K562 (cell line): Measurements from ENCODE around the gene HOXB7. TPM values are rescaled to one million over a fixed set of nuclear protein-coding genes. Genes with fewer than 3 reads are reported as not detected.
A peak's percentile ranks its signal among the peaks of the same experiment; 100 is the strongest.

Experiments used
- ATAC-seq: fragments of 200-7000 bp; cut with Tn5 transposase; 3 replicates; pipeline ENCODE4 v1.9.1; 2020; ENCODE audit warnings: moderate library complexity
- BruUV-seq: library from RNA; stranded (reverse); fragments of 400-500 nt; replicated peaks from 2 replicates; lab custom pipeline; 2021; lab: Mats Ljungman, UMichigan
- CTCF ChIA-PET: fragments of 300-600 bp; formaldehyde crosslinking; extraction: SDS; loops from one replicate; lab custom pipeline; 2021; ENCODE audit warnings: low intra/inter-chr PET ratio; lab: Yijun Ruan, JAX
- POLR2A ChIA-PET: fragments of 300-600, 350-650 bp; sonication (Branson Sonifier 250); formaldehyde crosslinking; extraction: SDS; loops from one replicate; lab custom pipeline; 2021; ENCODE audit warnings: antibody characterized with exemption, inconsistent platforms; lab: Yijun Ruan, JAX
- DNase-seq, 4 experiments: peaks; one replicate each; pipeline versions ENCODE4 v3.0.0 to v3.0.0-alpha.2; 2011 to 2018; ENCODE audit warnings: low spot score in 3 of 4, mixed read lengths in 3 of 4; ENCODE audit errors: extremely low read depth in 1 of 4
- FAIRE-seq: peaks from 2 replicates; lab custom pipeline; 2011; peaks lifted over from hg19 to GRCh38; lab: Jason Lieb, UNC
- H2AFZ ChIP-seq: 2 replicates; pipeline ENCODE4 v1.6.0; 2011; ENCODE audit warnings: low read depth, low read length, control low read depth, inconsistent platforms
- H3K27ac ChIP-seq: fragments of 200-600 bp; 3 replicates; pipeline ENCODE4 v1.8.0; 2011; ENCODE audit warnings: low read depth, mild to moderate bottlenecking, control low read depth, inconsistent platforms, low read length, moderate library complexity, mixed read lengths; ENCODE audit errors: extremely low read depth
- H3K27me3 ChIP-seq, 2 experiments: fragments of 300-600 bp in 1 of 2; 2 replicates in 1 of 2; 3 replicates in 1 of 2; pipeline versions ENCODE4 v1.6.0 to v1.8.0; 2011; ENCODE audit warnings: inconsistent platforms in 2 of 2, low read length in 2 of 2, mild to moderate bottlenecking in 1 of 2, mixed read lengths in 1 of 2, moderate library complexity in 1 of 2; ENCODE audit not compliant: control insufficient read depth in 2 of 2, insufficient read depth in 2 of 2
- H3K36me3 ChIP-seq: fragments of 300-600 bp; 3 replicates; pipeline ENCODE4 v1.8.0; 2011; ENCODE audit warnings: mild to moderate bottlenecking, low read length, inconsistent platforms; ENCODE audit not compliant: control insufficient read depth, insufficient read depth
- H3K4me1 ChIP-seq, 2 experiments: fragments of 200-600 bp in 1 of 2; replicated peaks in 1 of 2; 2 replicates in 1 of 2; 3 replicates in 1 of 2; pipeline versions ENCODE4 v1.5.1 to v1.8.0; 2011; ENCODE audit warnings: inconsistent platforms in 2 of 2, low read length in 2 of 2, mild to moderate bottlenecking in 1 of 2, mixed read lengths in 1 of 2, moderate library complexity in 1 of 2; ENCODE audit not compliant: control insufficient read depth in 2 of 2, insufficient read depth in 2 of 2
- H3K4me2 ChIP-seq: 2 replicates; pipeline ENCODE4 v1.6.1; 2011; ENCODE audit warnings: low read length, control low read depth, inconsistent platforms, mixed read lengths; ENCODE audit not compliant: insufficient read depth
- H3K4me3 ChIP-seq: fragments of 200-600 bp; sonication (generic), shearing (Covaris generic); 2 replicates; pipeline ENCODE4 v1.5.1; 2016; ENCODE audit warnings: control low read depth, inconsistent platforms
- H3K79me2 ChIP-seq: fragments of 200-600 bp; 3 replicates; pipeline ENCODE4 v1.8.0; 2011; ENCODE audit warnings: low read length, inconsistent platforms; ENCODE audit not compliant: control insufficient read depth, insufficient read depth
- H3K9ac ChIP-seq, 2 experiments: 2 replicates each; pipeline versions ENCODE4 v1.6.0 to v1.6.1; 2011; ENCODE audit warnings: low read depth in 2 of 2, low read length in 2 of 2, control low read depth in 1 of 2, inconsistent platforms in 1 of 2, mild to moderate bottlenecking in 1 of 2, mixed read lengths in 1 of 2; ENCODE audit not compliant: insufficient read depth in 1 of 2
- H3K9me1 ChIP-seq: one replicate; pipeline ENCODE4 v1.6.0; 2011; ENCODE audit warnings: inconsistent platforms, mild to moderate bottlenecking, low read length, moderate library complexity; ENCODE audit not compliant: control insufficient read depth, insufficient read depth
- H3K9me3 ChIP-seq: replicated peaks from 2 replicates; pipeline ENCODE4 v1.5.1; 2011; ENCODE audit warnings: low read depth, low read length, inconsistent platforms; ENCODE audit not compliant: control insufficient read depth, insufficient read depth
- H4K20me1 ChIP-seq: replicated peaks from 2 replicates; pipeline ENCODE4 v1.6.1; 2011; ENCODE audit warnings: low read length, inconsistent platforms, mixed read lengths; ENCODE audit not compliant: control insufficient read depth, insufficient read depth
- NFIX ChIP-seq: fragments of 250-450 bp; sonication (Bioruptor Pico); IDR thresholded peaks from 2 replicates; pipeline ENCODE4 v1.4.0; 2020; ENCODE audit warnings: low read depth, mild to moderate bottlenecking, moderate library complexity
- XRCC3 ChIP-seq: fragments of 450-650 bp; IDR thresholded peaks from 2 replicates; pipeline ENCODE4 v1.6.1; 2017; ENCODE audit warnings: mild to moderate bottlenecking, moderate library complexity
- ZNF431 ChIP-seq: sonication (generic); formaldehyde crosslinking; IDR thresholded peaks from 2 replicates; pipeline ENCODE4 v1.8.0; 2022; ENCODE audit warnings: mild to moderate bottlenecking, missing genetic modification reagents
- WGBS: fragments of 100-300 bp; shearing (Covaris generic); methylation state at CpG from one replicate; pipeline ENCODE4 v1.1.6; 2016; ENCODE audit warnings: low coverage, mixed read lengths; ENCODE audit not compliant: insufficient coverage; ENCODE audit errors: missing lambda C conversion rate; 5-methylcytosine and 5-hydroxymethylcytosine counted together
- in situ Hi-C: fragments of 300-500 bp; cut with MboI; formaldehyde crosslinking; loops from 4 replicates; pipeline ENCODE4 v1.15.0; 2018; ENCODE audit warnings: inconsistent platforms, mixed read lengths
- intact Hi-C: fragments of 100-400 bp; cut with micrococcal nuclease; formaldehyde crosslinking; loops from 2 replicates; pipeline ENCODE4 v1.14.2; 2022
- polyA plus RNA-seq, 8 experiments: library from polyadenylated mRNA; depleted of rRNA in 4 of 8; stranded (reverse) in 5 of 8; unstranded in 3 of 8; fragments of >200 nt; fragmentation: Nextera tagmentation in 2 of 8; fragmentation: Illumina TruSeq in 1 of 8; extraction: Ambion mirVana in 2 of 8; extraction: Trizol in 1 of 8; gene quantifications; 2 replicates each; pipeline versions ENCODE4 v1.2.1 to v1.2.3, GENCODE V29; 2011 to 2014; ENCODE audit warnings: inconsistent platforms in 1 of 8, missing spikeins in 1 of 8
- total RNA-seq, 7 experiments: library from RNA; depleted of rRNA in 6 of 7; stranded (reverse); fragments of >200 nt in 6 of 7; fragmentation: Illumina TruSeq in 2 of 7; extraction: Trizol in 2 of 7; gene quantifications; 2 replicates each; pipeline versions ENCODE4 v1.2.1 to v1.2.3, GENCODE V29; 2011 to 2021; ENCODE audit warnings: low replicate concordance in 1 of 7
- TF ChIP-seq, protein P1 (sequence below): fragments of 250-450 bp; sonication (Bioruptor Pico); IDR thresholded peaks from 2 replicates; pipeline ENCODE4 v1.8.0; 2022; ENCODE audit warnings: inconsistent platforms, mild to moderate bottlenecking, moderate library complexity, borderline replicate concordance
- TF ChIP-seq, protein P2 (sequence below), 2 experiments: fragments of 450-650 bp; IDR thresholded peaks; 2 replicates each; pipeline ENCODE4 v1.6.1; 2016
- TF ChIP-seq, protein P3 (sequence below), 3 experiments: fragments of 200-800 bp in 1 of 3; fragments of 250-450 bp in 1 of 3; fragments of 450-650 bp in 1 of 3; sonication (Bioruptor Pico) in 1 of 3; sonication (Bioruptor generic) in 1 of 3; formaldehyde crosslinking in 1 of 3; IDR thresholded peaks; 2 replicates each; pipeline versions ENCODE4 v1.6.1 to v1.8.0; 2016 to 2022; ENCODE audit warnings: mild to moderate bottlenecking in 2 of 3, missing genetic modification characterization in 2 of 3, missing compliant biosample characterization in 1 of 3, moderate library complexity in 1 of 3

HOXB7 gene
- total and polyA plus RNA-seq, 9 of the 15 experiments (the other 6 are each of a cell fraction or from before 2014, with no cell fraction given) = 5.5 to 16.7 (median 8.3) TPM

DNA sequence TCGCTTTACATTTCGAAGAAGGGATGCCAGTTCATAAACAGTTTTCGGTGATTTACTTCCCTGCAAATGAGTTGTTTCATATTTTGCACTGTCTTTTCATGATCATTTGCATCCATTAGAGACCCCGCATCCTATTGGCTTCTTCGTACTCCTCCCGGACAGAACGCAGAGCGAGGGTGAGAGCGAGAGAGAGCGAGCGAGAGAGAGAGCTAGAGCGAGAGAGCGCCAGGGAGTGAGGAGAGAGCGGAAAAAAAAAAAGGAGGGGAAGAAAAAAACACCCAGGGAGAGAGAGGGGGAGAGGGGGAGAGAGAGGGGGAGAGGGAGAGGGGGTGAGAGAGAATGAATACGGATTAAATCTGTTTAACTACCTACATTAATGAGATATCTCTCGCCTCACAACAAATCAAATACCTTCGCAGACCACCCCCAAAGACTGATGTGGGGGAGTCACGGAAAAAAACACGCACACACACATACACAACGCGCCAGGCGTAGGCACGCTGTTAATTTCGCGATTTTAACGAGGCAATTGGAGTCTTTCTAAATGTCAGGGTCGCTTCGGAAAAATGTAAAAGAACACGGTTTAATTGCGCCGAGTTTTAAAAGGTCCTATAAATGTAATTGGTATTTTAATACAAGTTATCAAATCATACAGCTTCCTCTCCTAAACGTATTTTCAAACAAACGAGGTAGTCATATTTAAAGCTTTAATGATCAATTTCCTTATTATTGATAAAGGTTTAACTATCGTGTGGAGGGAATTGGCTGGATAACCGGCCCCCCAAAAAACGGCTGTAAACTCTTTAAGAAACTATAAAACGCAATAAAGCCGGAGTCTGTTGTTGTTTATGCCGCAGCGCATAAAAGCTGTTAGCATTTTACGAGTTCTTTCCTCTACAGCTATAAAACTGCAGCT, 4.5 kb upstream of the HOXB7 start, which contains the start of gene HOXB8:
HOXB8 (minus strand) TSS at position 246 of the 916 bp plus-strand sequence. CDS start 588 bp downstream, outside the sequence.
- in situ Hi-C loops (no loop called here), intact Hi-C loops (no loop called here)
- 91% methylated on average over 33 of the region's 41 CpGs for WGBS
- Histone ChIP-seq H3K9me3 (no peaks in the 10 kb centered on the region), H3K9me1 (no peaks in the 10 kb centered on the region), H3K4me3 (no peak within 1 kb of the TSS), H3K27ac (no peak within 1 kb of the TSS), H3K9ac (no peak within 1 kb of the TSS), H3K4me1 (peaks cover 20 to 51% of the 10 kb centered on the region in 2 experiments; a peak in 4 of 5 replicates), H3K4me2 (no peak within 1 kb of the TSS), H3K36me3 (peaks cover 16% of the 10 kb centered on the region; the same call in 2 of the 3 replicates), H2AFZ (no peak within 1 kb of the TSS), H3K79me2 (peaks cover 40% of the 10 kb centered on the region), H3K27me3 (no peaks in the 10 kb centered on the region), H4K20me1 (peaks cover 8% of the 10 kb centered on the region; the same call in 1 of the 2 replicates)
- ATAC-seq (no peak), DNase-seq (no peak), FAIRE-seq (no peak)
- CTCF ChIA-PET = no interaction called here
- TF ChIP-seq, protein P1, sequence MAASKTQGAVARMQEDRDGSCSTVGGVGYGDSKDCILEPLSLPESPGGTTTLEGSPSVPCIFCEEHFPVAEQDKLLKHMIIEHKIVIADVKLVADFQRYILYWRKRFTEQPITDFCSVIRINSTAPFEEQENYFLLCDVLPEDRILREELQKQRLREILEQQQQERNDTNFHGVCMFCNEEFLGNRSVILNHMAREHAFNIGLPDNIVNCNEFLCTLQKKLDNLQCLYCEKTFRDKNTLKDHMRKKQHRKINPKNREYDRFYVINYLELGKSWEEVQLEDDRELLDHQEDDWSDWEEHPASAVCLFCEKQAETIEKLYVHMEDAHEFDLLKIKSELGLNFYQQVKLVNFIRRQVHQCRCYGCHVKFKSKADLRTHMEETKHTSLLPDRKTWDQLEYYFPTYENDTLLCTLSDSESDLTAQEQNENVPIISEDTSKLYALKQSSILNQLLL (CRISPR knock-in tag) = peak; percentile 67; the same call in 1 of the 2 replicates
- TF ChIP-seq XRCC3 = no peak
- TF ChIP-seq ZNF431 = no peak
- TF ChIP-seq, protein P2, sequence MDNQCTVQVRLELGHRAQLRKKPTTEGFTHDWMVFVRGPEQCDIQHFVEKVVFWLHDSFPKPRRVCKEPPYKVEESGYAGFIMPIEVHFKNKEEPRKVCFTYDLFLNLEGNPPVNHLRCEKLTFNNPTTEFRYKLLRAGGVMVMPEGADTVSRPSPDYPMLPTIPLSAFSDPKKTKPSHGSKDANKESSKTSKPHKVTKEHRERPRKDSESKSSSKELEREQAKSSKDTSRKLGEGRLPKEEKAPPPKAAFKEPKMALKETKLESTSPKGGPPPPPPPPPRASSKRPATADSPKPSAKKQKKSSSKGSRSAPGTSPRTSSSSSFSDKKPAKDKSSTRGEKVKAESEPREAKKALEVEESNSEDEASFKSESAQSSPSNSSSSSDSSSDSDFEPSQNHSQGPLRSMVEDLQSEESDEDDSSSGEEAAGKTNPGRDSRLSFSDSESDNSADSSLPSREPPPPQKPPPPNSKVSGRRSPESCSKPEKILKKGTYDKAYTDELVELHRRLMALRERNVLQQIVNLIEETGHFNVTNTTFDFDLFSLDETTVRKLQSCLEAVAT (IDR thresholded peaks at IDR 0.05) = no peak
- TF ChIP-seq, protein P3, sequence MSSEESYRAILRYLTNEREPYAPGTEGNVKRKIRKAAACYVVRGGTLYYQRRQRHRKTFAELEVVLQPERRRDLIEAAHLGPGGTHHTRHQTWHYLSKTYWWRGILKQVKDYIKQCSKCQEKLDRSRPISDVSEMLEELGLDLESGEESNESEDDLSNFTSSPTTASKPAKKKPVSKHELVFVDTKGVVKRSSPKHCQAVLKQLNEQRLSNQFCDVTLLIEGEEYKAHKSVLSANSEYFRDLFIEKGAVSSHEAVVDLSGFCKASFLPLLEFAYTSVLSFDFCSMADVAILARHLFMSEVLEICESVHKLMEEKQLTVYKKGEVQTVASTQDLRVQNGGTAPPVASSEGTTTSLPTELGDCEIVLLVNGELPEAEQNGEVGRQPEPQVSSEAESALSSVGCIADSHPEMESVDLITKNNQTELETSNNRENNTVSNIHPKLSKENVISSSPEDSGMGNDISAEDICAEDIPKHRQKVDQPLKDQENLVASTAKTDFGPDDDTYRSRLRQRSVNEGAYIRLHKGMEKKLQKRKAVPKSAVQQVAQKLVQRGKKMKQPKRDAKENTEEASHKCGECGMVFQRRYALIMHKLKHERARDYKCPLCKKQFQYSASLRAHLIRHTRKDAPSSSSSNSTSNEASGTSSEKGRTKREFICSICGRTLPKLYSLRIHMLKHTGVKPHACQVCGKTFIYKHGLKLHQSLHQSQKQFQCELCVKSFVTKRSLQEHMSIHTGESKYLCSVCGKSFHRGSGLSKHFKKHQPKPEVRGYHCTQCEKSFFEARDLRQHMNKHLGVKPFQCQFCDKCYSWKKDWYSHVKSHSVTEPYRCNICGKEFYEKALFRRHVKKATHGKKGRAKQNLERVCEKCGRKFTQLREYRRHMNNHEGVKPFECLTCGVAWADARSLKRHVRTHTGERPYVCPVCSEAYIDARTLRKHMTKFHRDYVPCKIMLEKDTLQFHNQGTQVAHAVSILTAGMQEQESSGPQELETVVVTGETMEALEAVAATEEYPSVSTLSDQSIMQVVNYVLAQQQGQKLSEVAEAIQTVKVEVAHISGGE (CRISPR knock-in tag; IDR thresholded peaks at IDR 0.05) = 0 out of 6 replicates have a peak, but pooled peaks of 1 of the 3 experiments have one; percentile 27
- 0 out of 2 replicates have a peak, but pooled peaks have one; percentile 8 for TF ChIP-seq NFIX (CRISPR knock-in tag)
- no TSS peak for BruUV-seq
- POLR2A ChIA-PET = interaction anchor here (0.7 to 0.9 kb wide), 3 partner anchors 11 to 54 kb away, joined by 3 to 4 read pairs (median 3); partner anchors contain the start of genes HOXB6 and HOXB9
